ENCODE data around the gene OR3A2.

OR3A2 gene

GRCh38 chr17:3282901-3283300 is 103.2 kb downstream of the OR3A2 start:
- no peaks in the 10 kb centered on the region for H3K9me2 ChIP-seq (replicated peaks; ENCODE audit: insufficient read depth, low read length)
- TF ChIP-seq EZH2phosphoT487 (conservative IDR thresholded peaks at IDR 0.05; ENCODE audit: low read length) = no peak
- H3K4me3 ChIP-seq (ENCODE audit: insufficient read depth, low read length, poor library complexity, severe bottlenecking) = no peak overlapping the region
- H3K9ac ChIP-seq (ENCODE audit: low read length) = no peak overlapping the region
- no peaks in the 10 kb centered on the region for H3K27me3 ChIP-seq (ENCODE audit: low read length)
- no peak overlapping the region for H2AFZ ChIP-seq (ENCODE audit: low read depth, low read length, severe bottlenecking)
- no peaks in the 10 kb centered on the region for H3K79me2 ChIP-seq (ENCODE audit: insufficient read depth, low read length)
- no peak overlapping the region for H3K27ac ChIP-seq (ENCODE audit: low read depth, low read length)
- no peak overlapping the region for H3K4me2 ChIP-seq (ENCODE audit: low read depth, low read length, poor library complexity, severe bottlenecking)
- H3F3A ChIP-seq (ENCODE audit: insufficient read depth) = no peaks in the 10 kb centered on the region
- H3K9me3 ChIP-seq (ENCODE audit: insufficient read depth, low read length) = no peaks in the 10 kb centered on the region
- no peaks in the 10 kb centered on the region for H4K20me1 ChIP-seq (ENCODE audit: low read depth, low read length)
- no peaks in the 10 kb centered on the region for H3K36me3 ChIP-seq (ENCODE audit: low read length)

GRCh38 chr17:3276126-3276525 is 110.0 kb downstream of the OR3A2 start:
- no peaks in the 10 kb centered on the region for H3K79me2 ChIP-seq (ENCODE audit: insufficient read depth, low read length)
- H3K9me3 ChIP-seq (ENCODE audit: insufficient read depth, low read length) = no peaks in the 10 kb centered on the region
- no peaks in the 10 kb centered on the region for H4K20me1 ChIP-seq (ENCODE audit: low read depth, low read length)
- no peak overlapping the region for H3K4me3 ChIP-seq (ENCODE audit: insufficient read depth, low read length, poor library complexity, severe bottlenecking)
- no peaks in the 10 kb centered on the region for H3K9me2 ChIP-seq (replicated peaks; ENCODE audit: insufficient read depth, low read length)
- no peak overlapping the region for H2AFZ ChIP-seq (ENCODE audit: low read depth, low read length, severe bottlenecking)
- no peaks in the 10 kb centered on the region for H3K27me3 ChIP-seq (ENCODE audit: low read length)
- H3K4me2 ChIP-seq (ENCODE audit: low read depth, low read length, poor library complexity, severe bottlenecking) = no peak overlapping the region
- TF ChIP-seq EZH2phosphoT487 (conservative IDR thresholded peaks at IDR 0.05; ENCODE audit: low read length) = no peak
- TF ChIP-seq, protein P1, sequence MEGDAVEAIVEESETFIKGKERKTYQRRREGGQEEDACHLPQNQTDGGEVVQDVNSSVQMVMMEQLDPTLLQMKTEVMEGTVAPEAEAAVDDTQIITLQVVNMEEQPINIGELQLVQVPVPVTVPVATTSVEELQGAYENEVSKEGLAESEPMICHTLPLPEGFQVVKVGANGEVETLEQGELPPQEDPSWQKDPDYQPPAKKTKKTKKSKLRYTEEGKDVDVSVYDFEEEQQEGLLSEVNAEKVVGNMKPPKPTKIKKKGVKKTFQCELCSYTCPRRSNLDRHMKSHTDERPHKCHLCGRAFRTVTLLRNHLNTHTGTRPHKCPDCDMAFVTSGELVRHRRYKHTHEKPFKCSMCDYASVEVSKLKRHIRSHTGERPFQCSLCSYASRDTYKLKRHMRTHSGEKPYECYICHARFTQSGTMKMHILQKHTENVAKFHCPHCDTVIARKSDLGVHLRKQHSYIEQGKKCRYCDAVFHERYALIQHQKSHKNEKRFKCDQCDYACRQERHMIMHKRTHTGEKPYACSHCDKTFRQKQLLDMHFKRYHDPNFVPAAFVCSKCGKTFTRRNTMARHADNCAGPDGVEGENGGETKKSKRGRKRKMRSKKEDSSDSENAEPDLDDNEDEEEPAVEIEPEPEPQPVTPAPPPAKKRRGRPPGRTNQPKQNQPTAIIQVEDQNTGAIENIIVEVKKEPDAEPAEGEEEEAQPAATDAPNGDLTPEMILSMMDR (IDR thresholded peaks at IDR 0.05; ENCODE audit: insufficient read depth, low read length, poor library complexity, severe bottlenecking) = no peak
- no peaks in the 10 kb centered on the region for H3F3A ChIP-seq (ENCODE audit: insufficient read depth)
- no peaks in the 10 kb centered on the region for H3K36me3 ChIP-seq (ENCODE audit: low read length)
- H3K27ac ChIP-seq (ENCODE audit: low read depth, low read length) = no peak overlapping the region
- no peak overlapping the region for H3K9ac ChIP-seq (ENCODE audit: low read length)

DNA sequence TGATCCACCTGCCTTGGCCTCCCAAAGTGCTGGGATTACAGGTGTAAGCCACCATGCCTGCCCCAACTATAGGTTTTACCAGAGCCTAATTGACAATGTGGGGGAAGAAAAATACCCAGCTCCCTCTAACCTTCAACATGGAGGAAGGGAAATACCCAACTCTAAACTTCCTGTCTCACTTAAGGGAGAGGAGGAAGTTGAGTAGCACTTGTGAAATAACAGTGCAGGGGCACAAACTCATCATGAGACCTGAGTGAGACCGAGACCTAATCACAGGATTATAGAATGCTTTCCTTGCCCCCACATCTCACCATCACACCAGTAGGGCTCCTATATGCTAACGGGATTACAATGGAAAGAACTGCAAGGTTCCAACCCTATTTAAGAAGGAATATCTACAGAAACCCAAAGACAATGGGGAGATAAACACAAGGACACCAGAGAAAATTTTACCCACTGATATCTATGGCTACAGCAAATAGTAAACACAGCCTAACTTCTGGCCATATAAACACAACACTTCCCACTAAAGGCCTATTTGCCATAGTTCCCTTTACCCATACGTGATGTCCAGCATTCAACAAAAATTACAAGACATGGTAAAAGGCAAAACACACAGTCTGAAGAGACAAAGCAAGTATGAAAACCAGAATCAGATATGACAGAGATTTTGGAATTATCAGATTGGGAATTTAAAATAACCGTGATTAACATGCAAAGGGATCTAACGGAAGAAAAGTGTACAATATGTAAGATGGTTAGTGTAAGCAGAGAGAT is 114.8 kb downstream of the OR3A2 start:
- H3K4me2 ChIP-seq (ENCODE audit: low read depth, low read length, poor library complexity, severe bottlenecking) = no peak overlapping the region
- no peak overlapping the region for H3K4me3 ChIP-seq (ENCODE audit: insufficient read depth, low read length, poor library complexity, severe bottlenecking)
- H2AFZ ChIP-seq (ENCODE audit: low read depth, low read length, severe bottlenecking) = no peak overlapping the region
- H3K9me3 ChIP-seq (ENCODE audit: insufficient read depth, low read length) = no peaks in the 10 kb centered on the region
- no peaks in the 10 kb centered on the region for H3F3A ChIP-seq (ENCODE audit: insufficient read depth)
- no peaks in the 10 kb centered on the region for H3K9me2 ChIP-seq (replicated peaks; ENCODE audit: insufficient read depth, low read length)
- no peak overlapping the region for H3K9ac ChIP-seq (ENCODE audit: low read length)
- no peak overlapping the region for H3K27ac ChIP-seq (ENCODE audit: low read depth, low read length)
- no peaks in the 10 kb centered on the region for H4K20me1 ChIP-seq (ENCODE audit: low read depth, low read length)
- TF ChIP-seq, protein P1 (IDR thresholded peaks at IDR 0.05; ENCODE audit: insufficient read depth, low read length, poor library complexity, severe bottlenecking) = no peak
- no peak for TF ChIP-seq EZH2phosphoT487 (conservative IDR thresholded peaks at IDR 0.05; ENCODE audit: low read length)
- H3K27me3 ChIP-seq (ENCODE audit: low read length) = no peaks in the 10 kb centered on the region
- H3K36me3 ChIP-seq (ENCODE audit: low read length) = no peaks in the 10 kb centered on the region
- H3K79me2 ChIP-seq (ENCODE audit: insufficient read depth, low read length) = no peaks in the 10 kb centered on the region

DNA sequence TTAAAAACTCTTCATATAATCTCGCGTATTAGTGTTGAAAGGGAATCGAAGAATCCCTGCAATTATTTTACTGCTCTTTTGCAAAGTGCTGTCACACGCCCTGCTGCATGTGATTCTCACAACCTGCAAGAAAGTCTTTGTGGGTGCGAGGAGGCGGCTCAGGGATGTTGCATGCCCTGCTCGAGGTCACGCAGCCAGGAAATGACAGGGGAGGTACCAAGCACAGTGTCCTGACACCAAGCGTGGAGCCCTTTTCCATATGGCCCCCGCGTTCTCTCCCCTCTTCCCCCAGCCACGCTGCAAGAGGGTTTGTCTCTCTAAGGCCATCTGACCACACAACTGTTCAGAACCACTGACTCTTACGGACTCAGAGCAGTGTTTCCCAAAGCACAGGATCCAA is 125.5 kb downstream of the OR3A2 start:
- TF ChIP-seq, protein P1 (IDR thresholded peaks at IDR 0.05; ENCODE audit: insufficient read depth, low read length, poor library complexity, severe bottlenecking) = no peak
- TF ChIP-seq EZH2phosphoT487 (conservative IDR thresholded peaks at IDR 0.05; ENCODE audit: low read length) = no peak
- no peak overlapping the region for H3K4me3 ChIP-seq (ENCODE audit: insufficient read depth, low read length, poor library complexity, severe bottlenecking)

More for the DNA sequence above, 125.5 kb downstream of the OR3A2 start:
- Histone ChIP-seq H3F3A (ENCODE audit: insufficient read depth) (no peaks in the 10 kb centered on the region), H3K36me3 (ENCODE audit: low read length) (no peaks in the 10 kb centered on the region), H3K79me2 (ENCODE audit: insufficient read depth, low read length) (no peaks in the 10 kb centered on the region), H3K9me3 (ENCODE audit: insufficient read depth, low read length) (no peaks in the 10 kb centered on the region), H3K27me3 (ENCODE audit: low read length) (no peaks in the 10 kb centered on the region), H3K4me2 (ENCODE audit: low read depth, low read length, poor library complexity, severe bottlenecking) (no peak overlapping the region), H3K9me2 (replicated peaks; ENCODE audit: insufficient read depth, low read length) (no peaks in the 10 kb centered on the region), H4K20me1 (ENCODE audit: low read depth, low read length) (no peaks in the 10 kb centered on the region), H3K9ac (ENCODE audit: low read length) (no peak overlapping the region), H3K27ac (ENCODE audit: low read depth, low read length) (no peak overlapping the region), H2AFZ (ENCODE audit: low read depth, low read length, severe bottlenecking) (no peak overlapping the region)

All from SU-DHL-6 (cell line).